Chondrocyte (in vitro differentiated cells): ENCODE data around the gene TIGD1. TPM values are rescaled to one million over a fixed set of nuclear protein-coding genes. Genes with fewer than 3 reads are reported as not detected.

Experiments
- DNase-seq: peaks from one replicate; pipeline ENCODE4 v3.0.0; 2021; ENCODE audit warnings: mixed read lengths, low spot score
- H3K27ac Mint-ChIP-seq: one replicate; pipeline ENCODE4 v1.8.0; 2021; ENCODE audit warnings: mild to moderate bottlenecking, moderate library complexity, mixed read lengths; ENCODE audit not compliant: unreplicated experiment
- H3K27me3 Mint-ChIP-seq: 2 replicates; pipeline ENCODE4 v1.8.0; 2021; ENCODE audit warnings: low read depth, mixed read lengths
- H3K36me3 Mint-ChIP-seq: 2 replicates; pipeline ENCODE4 v1.8.0; 2021; ENCODE audit warnings: low read depth, mixed read lengths
- H3K4me1 Mint-ChIP-seq: 2 replicates; pipeline ENCODE4 v1.8.0; 2021; ENCODE audit warnings: low read depth, mild to moderate bottlenecking, mixed read lengths
- H3K4me3 Mint-ChIP-seq: one replicate; pipeline ENCODE4 v1.8.0; 2021; ENCODE audit warnings: mild to moderate bottlenecking, moderate library complexity, mixed read lengths; ENCODE audit not compliant: unreplicated experiment
- H3K9me3 Mint-ChIP-seq: 2 replicates; pipeline ENCODE4 v1.8.0; 2021; ENCODE audit warnings: low read depth, mixed read lengths
- total RNA-seq: library from RNA; stranded (reverse); gene quantifications from 3 replicates; pipeline ENCODE4 v1.2.1, GENCODE V29; 2021
- TF ChIP-seq, protein P1 (sequence below): fragments of 200-600 bp; sonication (generic); IDR thresholded peaks from 2 replicates; pipeline ENCODE4 v1.5.0; 2021; ENCODE audit warnings: antibody characterized with exemption, mild to moderate bottlenecking, moderate library complexity

TIGD1 gene
- total RNA-seq, 1 donor from 2014 or later, result 3.2 TPM

DNA sequence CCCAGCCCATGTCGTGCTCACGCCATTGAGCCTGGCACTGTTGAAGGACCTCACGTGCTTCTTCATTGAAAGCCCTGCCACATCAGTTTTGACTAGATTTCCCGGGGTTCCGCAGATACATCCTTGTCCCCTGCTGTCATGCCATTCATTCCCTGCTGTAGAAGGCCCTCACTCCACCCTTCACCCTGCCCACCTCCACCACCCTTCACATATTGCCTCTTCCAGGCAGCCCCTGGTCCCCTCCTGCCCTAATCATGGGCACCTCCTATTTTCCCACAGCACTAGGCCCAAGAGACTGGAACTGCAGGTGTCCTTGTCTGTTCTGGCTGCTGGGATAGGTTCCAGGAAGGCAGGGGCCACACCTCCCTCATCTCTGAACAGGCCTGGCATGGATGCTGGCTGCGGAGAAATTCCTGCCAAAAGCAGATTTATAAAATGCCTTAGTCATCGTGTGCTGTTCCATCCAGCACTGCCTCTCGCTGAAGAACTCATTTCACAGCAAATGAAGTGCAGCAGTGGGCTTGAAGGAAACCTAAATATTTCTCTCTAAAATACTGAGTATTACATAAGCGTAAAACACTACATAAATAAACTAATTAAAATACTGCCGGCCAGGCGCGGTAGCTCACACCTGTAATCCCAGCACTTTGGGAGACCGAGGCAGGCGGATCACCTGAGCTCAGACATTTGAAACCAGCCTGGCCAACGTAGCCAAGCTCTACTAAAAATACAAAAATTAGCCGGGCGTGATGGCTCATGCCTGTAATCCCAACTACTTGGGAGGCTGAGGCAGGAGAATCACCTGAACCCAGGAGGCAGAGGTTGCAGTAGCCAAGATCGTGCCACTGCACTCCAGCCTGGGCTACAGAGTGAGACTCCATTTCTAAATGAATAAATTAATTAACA is 38.6 kb upstream of the TIGD1 start:
- DNase-seq, result no peak
- peak overlapping the region; percentile 83 for H3K27ac Mint-ChIP-seq
- no peaks in the 10 kb centered on the region for H3K9me3 Mint-ChIP-seq
- peaks cover 11% of the 10 kb centered on the region for H3K36me3 Mint-ChIP-seq
- no peaks in the 10 kb centered on the region for H3K27me3 Mint-ChIP-seq
- H3K4me3 Mint-ChIP-seq, result no peak overlapping the region
- peaks cover 17% of the 10 kb centered on the region for H3K4me1 Mint-ChIP-seq
- TF ChIP-seq, protein P1, sequence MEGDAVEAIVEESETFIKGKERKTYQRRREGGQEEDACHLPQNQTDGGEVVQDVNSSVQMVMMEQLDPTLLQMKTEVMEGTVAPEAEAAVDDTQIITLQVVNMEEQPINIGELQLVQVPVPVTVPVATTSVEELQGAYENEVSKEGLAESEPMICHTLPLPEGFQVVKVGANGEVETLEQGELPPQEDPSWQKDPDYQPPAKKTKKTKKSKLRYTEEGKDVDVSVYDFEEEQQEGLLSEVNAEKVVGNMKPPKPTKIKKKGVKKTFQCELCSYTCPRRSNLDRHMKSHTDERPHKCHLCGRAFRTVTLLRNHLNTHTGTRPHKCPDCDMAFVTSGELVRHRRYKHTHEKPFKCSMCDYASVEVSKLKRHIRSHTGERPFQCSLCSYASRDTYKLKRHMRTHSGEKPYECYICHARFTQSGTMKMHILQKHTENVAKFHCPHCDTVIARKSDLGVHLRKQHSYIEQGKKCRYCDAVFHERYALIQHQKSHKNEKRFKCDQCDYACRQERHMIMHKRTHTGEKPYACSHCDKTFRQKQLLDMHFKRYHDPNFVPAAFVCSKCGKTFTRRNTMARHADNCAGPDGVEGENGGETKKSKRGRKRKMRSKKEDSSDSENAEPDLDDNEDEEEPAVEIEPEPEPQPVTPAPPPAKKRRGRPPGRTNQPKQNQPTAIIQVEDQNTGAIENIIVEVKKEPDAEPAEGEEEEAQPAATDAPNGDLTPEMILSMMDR, result no peak

DNA sequence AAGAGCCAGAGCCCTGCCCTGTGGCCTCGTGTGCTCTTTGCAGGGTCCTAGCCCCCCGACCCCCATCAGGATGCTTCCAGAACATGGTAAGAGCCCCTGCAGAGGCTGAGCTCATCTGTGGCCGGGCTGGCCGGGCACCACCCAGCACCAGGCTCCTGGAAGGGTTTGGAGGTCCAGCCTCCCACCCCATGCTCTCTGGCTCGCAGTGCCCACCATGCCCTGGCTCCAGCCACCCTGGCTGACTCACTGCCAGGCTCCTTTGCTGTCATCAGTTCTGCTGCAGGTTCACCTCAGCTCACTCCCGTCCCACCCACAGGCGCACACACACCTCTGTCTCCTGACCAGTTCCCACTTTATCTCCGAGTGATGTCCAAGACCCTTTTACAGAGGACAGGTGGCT is 37.7 kb upstream of the TIGD1 start:
- Mint-ChIP-seq H3K27ac (no peak overlapping the region), H3K9me3 (no peaks in the 10 kb centered on the region), H3K4me3 (no peak overlapping the region), H3K27me3 (no peaks in the 10 kb centered on the region), H3K36me3 (peaks cover 17% of the 10 kb centered on the region), H3K4me1 (peaks cover 13% of the 10 kb centered on the region)
- no peak for DNase-seq
- TF ChIP-seq, protein P1, result no peak

DNA sequence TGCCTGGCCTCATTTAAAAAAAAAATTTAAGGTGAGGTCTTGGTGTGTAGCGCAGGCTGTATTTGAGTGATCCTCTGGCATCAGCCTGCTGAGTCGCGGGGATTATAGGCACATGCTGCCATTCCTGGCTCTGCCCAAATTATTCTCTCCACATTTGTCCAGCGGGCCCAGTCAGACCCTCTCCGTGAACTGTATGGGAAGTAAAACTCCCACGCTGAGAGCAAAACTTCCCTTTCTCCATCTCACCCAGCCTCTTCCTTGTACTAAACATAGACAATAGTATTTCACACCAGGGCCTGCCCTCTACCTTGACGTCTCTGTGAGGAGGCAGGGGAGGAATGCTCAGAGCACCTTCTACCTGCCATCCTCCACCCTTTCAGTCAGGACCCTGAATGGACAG is 37.2 kb upstream of the TIGD1 start:
- Mint-ChIP-seq H3K9me3 (no peaks in the 10 kb centered on the region), H3K4me1 (peaks cover 10% of the 10 kb centered on the region), H3K36me3 (peaks cover 19% of the 10 kb centered on the region), H3K27me3 (no peaks in the 10 kb centered on the region), H3K27ac (no peak overlapping the region), H3K4me3 (no peak overlapping the region)
- no peak for DNase-seq
- TF ChIP-seq, protein P1, result no peak

DNA sequence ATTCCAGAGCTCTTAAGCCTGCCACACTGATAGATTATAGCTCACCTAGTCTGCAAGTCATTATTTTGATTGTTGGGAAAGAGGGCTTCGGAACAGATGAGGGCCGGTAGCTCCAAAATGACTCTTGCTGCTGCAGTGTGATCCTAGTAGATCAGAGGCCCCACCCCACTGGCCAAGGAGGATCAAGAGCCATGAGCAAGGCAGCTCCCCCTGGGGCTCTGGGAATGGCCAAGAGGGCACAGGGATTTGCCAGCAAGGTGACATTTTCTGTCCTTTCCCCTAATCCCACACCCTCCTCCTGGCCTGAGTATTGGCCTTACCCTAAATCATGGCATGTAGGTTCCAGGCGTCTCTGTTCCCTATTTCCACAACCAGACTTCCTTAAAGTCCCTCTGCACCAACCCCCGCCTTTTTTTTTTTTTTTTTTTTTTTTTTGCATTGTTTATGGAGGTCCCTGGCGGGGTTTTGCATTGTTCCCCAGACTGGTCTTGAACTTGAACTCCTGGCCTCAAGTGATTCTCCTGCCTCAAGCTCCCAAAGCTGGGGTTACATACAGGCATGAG is 36.7 kb upstream of the TIGD1 start:
- peaks cover 10% of the 10 kb centered on the region for H3K4me1 Mint-ChIP-seq
- TF ChIP-seq, protein P1, result no peak
- no peak overlapping the region for H3K27ac Mint-ChIP-seq
- no peak for DNase-seq
- no peaks in the 10 kb centered on the region for H3K9me3 Mint-ChIP-seq
- H3K36me3 Mint-ChIP-seq, result peaks cover 22% of the 10 kb centered on the region
- H3K27me3 Mint-ChIP-seq, result no peaks in the 10 kb centered on the region
- H3K4me3 Mint-ChIP-seq, result no peak overlapping the region

DNA sequence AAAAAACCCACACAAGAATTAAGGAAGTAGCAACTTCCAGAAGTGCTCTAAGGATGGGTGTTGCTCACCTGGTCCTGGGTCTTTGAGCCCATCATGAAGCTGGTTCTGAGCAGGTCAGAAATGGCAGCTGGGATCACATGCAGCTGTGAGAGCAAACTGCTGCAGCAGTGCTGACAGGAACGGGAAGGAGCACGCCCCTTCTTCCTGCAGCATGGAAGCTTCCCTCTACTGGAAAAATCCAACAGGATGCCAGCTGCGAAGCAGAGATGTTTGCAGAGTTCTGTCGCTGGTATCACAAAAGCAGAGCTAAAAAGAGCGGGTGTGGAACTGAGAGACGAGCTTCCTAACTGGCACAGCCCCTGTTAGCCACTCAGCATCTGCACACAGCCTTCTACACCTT is 33.9 kb upstream of the TIGD1 start:
- no peaks in the 10 kb centered on the region for H3K27me3 Mint-ChIP-seq
- peaks cover 10% of the 10 kb centered on the region for H3K4me1 Mint-ChIP-seq
- H3K4me3 Mint-ChIP-seq, result no peak overlapping the region
- no peaks in the 10 kb centered on the region for H3K9me3 Mint-ChIP-seq
- H3K36me3 Mint-ChIP-seq, result peaks cover 30% of the 10 kb centered on the region
- TF ChIP-seq, protein P1, result no peak
- no peak for DNase-seq
- no peak overlapping the region for H3K27ac Mint-ChIP-seq
